MM.1S (cell line): ENCODE measurements around the gene ACOXL.

Experiments used
- DNase-seq: peaks from one replicate; pipeline ENCODE4 v3.0.0-alpha.2; 2015
- H2AFZ ChIP-seq: fragments of 300-600 bp; sonication (generic); 2 replicates; pipeline ENCODE4 v1.6.0; 2016; ENCODE audit warnings: antibody characterized with exemption, low read length
- H3F3A ChIP-seq: fragments of 300-600 bp; sonication (generic); 2 replicates; pipeline ENCODE4 v1.6.1; 2016; ENCODE audit warnings: mild to moderate bottlenecking, antibody characterized with exemption, low read length, moderate library complexity, mixed read lengths; ENCODE audit not compliant: insufficient read depth
- H3K27ac ChIP-seq: fragments of 300-600 bp; sonication (generic); 2 replicates; pipeline ENCODE4 v1.5.1; 2016; ENCODE audit warnings: mild to moderate bottlenecking, low read length
- H3K27me3 ChIP-seq: fragments of 300-600 bp; sonication (generic); replicated peaks from 2 replicates; pipeline ENCODE4 v1.6.0; 2016; ENCODE audit warnings: low read length; ENCODE audit not compliant: insufficient read depth
- H3K36me3 ChIP-seq: fragments of 300-600 bp; sonication (generic); replicated peaks from 2 replicates; pipeline ENCODE4 v1.6.1; 2016; ENCODE audit warnings: mild to moderate bottlenecking, low read length, mixed read lengths; ENCODE audit not compliant: insufficient read depth
- H3K4me1 ChIP-seq: fragments of 300-600 bp; sonication (generic); 2 replicates; pipeline ENCODE4 v1.6.1; 2016; ENCODE audit warnings: low read length, mixed read lengths
- H3K4me2 ChIP-seq: fragments of 300-600 bp; sonication (generic); 2 replicates; pipeline ENCODE4 v1.6.0; 2016; ENCODE audit warnings: low read depth, low read length
- H3K4me3 ChIP-seq: fragments of 300-600 bp; sonication (generic); 2 replicates; pipeline ENCODE4 v1.5.1; 2016; ENCODE audit warnings: low read length, mixed read lengths
- H3K79me2 ChIP-seq: fragments of 300-600 bp; sonication (generic); 2 replicates; pipeline ENCODE4 v1.6.1; 2016; ENCODE audit warnings: mixed run types, low read length, mixed read lengths
- H3K9ac ChIP-seq: fragments of 300-600 bp; sonication (generic); 2 replicates; pipeline ENCODE4 v1.6.1; 2016; ENCODE audit warnings: low read length, mixed read lengths
- H3K9me2 ChIP-seq: fragments of 300-600 bp; sonication (generic); replicated peaks from 2 replicates; pipeline ENCODE4 v1.6.1; 2016; ENCODE audit warnings: mild to moderate bottlenecking, low read length, mixed read lengths; ENCODE audit not compliant: insufficient read depth
- H3K9me3 ChIP-seq: fragments of 300-600 bp; sonication (generic); replicated peaks from 2 replicates; pipeline ENCODE4 v1.6.1; 2016; ENCODE audit warnings: mild to moderate bottlenecking, low read length, mixed read lengths; ENCODE audit not compliant: insufficient read depth
- H4K20me1 ChIP-seq: fragments of 300-600 bp; sonication (generic); 2 replicates; pipeline ENCODE4 v1.6.1; 2016; ENCODE audit warnings: mild to moderate bottlenecking, low read length, moderate library complexity, mixed read lengths; ENCODE audit not compliant: insufficient read depth
- CTCF ChIP-seq: fragments of 300-600 bp; sonication (generic); IDR thresholded peaks from 2 replicates; pipeline ENCODE4 v1.5.1; 2016; ENCODE audit warnings: antibody characterized with exemption, low read length, mixed read lengths
- EZH2 ChIP-seq: fragments of 300-600 bp; sonication (generic); optimal IDR thresholded peaks from 2 replicates; pipeline ENCODE3; 2017; ENCODE audit warnings: low read depth, mild to moderate bottlenecking, antibody characterized with exemption, low read length, mixed read lengths
- EZH2phosphoT487 ChIP-seq: fragments of 300-600 bp; sonication (generic); IDR thresholded peaks from 2 replicates; pipeline ENCODE4 v1.6.1; 2018; ENCODE audit warnings: antibody characterized with exemption, low read length

The ACOXL gene

GRCh38 chr2:111011218-111011617 lies 278.8 kb downstream of the ACOXL start:
- Histone ChIP-seq H3K36me3 (no peaks in the 10 kb centered on the region), H3K79me2 (no peaks in the 10 kb centered on the region), H2AFZ (no peak overlapping the region), H4K20me1 (no peaks in the 10 kb centered on the region), H3K4me2 (no peak overlapping the region), H3K4me3 (no peak overlapping the region), H3K9ac (no peak overlapping the region), H3F3A (no peaks in the 10 kb centered on the region), H3K9me2 (no peaks in the 10 kb centered on the region), H3K4me1 (no peaks in the 10 kb centered on the region), H3K27ac (no peak overlapping the region), H3K27me3 (no peaks in the 10 kb centered on the region), H3K9me3 (no peaks in the 10 kb centered on the region)
- no peak for DNase-seq
- TF ChIP-seq EZH2 (no peak), CTCF (no peak), EZH2phosphoT487 (no peak)

- Histone ChIP-seq H3K36me3 (no peaks in the 10 kb centered on the region), H3K27me3 (no peaks in the 10 kb centered on the region), H3K79me2 (no peaks in the 10 kb centered on the region), H3K9me3 (no peaks in the 10 kb centered on the region), H3F3A (no peaks in the 10 kb centered on the region), H3K9me2 (no peaks in the 10 kb centered on the region), H4K20me1 (no peaks in the 10 kb centered on the region), H3K4me1 (no peaks in the 10 kb centered on the region), H3K4me2 (no peak overlapping the region), H3K4me3 (no peak overlapping the region), H3K9ac (no peak overlapping the region), H2AFZ (no peak overlapping the region), H3K27ac (no peak overlapping the region)
- TF ChIP-seq EZH2phosphoT487 (no peak), EZH2 (no peak), CTCF (no peak)
- DNase-seq: no peak
Observed at GRCh38 chr2:111015283-111015995, 283.1 kb downstream of the ACOXL start.

- H3K36me3 ChIP-seq: no peaks in the 10 kb centered on the region; the same call in 1 of the 2 replicates
Observed at GRCh38 chr2:111017034-111017622, 284.8 kb downstream of the ACOXL start.

More at GRCh38 chr2:111017034-111017622, 284.8 kb downstream of the ACOXL start:
- Histone ChIP-seq H3K27ac (no peak overlapping the region), H3K9ac (no peak overlapping the region), H3K79me2 (no peaks in the 10 kb centered on the region), H3K4me2 (no peak overlapping the region), H3K9me3 (no peaks in the 10 kb centered on the region), H3K4me1 (no peaks in the 10 kb centered on the region), H3K4me3 (no peak overlapping the region), H4K20me1 (no peaks in the 10 kb centered on the region), H3F3A (no peaks in the 10 kb centered on the region), H2AFZ (no peak overlapping the region), H3K9me2 (no peaks in the 10 kb centered on the region), H3K27me3 (no peaks in the 10 kb centered on the region)
- DNase-seq: no peak
- TF ChIP-seq CTCF (no peak), EZH2phosphoT487 (no peak), EZH2 (no peak)
